Activated T-cell treated with anti-CD3 and anti-CD28 coated beads, Interleukin-2, amount 50 U/mL, for 24 hours (primary cell): ENCODE results near the gene KLF8.
"Not testable (repeated sequence)": the region's sequence is repeated elsewhere in the genome, so short reads cannot be mapped to it uniquely, and the experiment has no call there.

ENCODE experiments used
- DNase-seq: peaks from one replicate; pipeline ENCODE4 v3.0.0-alpha.2; 2020
- H3K27ac Mint-ChIP-seq: 2 replicates; pipeline ENCODE4 v1.8.0; 2020; ENCODE audit warnings: mild to moderate bottlenecking, mixed read lengths
- H3K27me3 Mint-ChIP-seq: 2 replicates; pipeline ENCODE4 v1.8.0; 2020; ENCODE audit warnings: mixed read lengths
- H3K36me3 Mint-ChIP-seq: 2 replicates; pipeline ENCODE4 v1.8.0; 2020; ENCODE audit warnings: low read depth, mixed read lengths
- H3K4me1 Mint-ChIP-seq: 2 replicates; pipeline ENCODE4 v1.8.0; 2020; ENCODE audit warnings: low read depth, mixed read lengths
- H3K4me3 Mint-ChIP-seq: 2 replicates; pipeline ENCODE4 v1.8.0; 2020; ENCODE audit warnings: mild to moderate bottlenecking, moderate library complexity, mixed read lengths
- H3K9me3 Mint-ChIP-seq: 2 replicates; pipeline ENCODE4 v1.8.0; 2020; ENCODE audit warnings: mixed read lengths

KLF8 gene

DNA sequence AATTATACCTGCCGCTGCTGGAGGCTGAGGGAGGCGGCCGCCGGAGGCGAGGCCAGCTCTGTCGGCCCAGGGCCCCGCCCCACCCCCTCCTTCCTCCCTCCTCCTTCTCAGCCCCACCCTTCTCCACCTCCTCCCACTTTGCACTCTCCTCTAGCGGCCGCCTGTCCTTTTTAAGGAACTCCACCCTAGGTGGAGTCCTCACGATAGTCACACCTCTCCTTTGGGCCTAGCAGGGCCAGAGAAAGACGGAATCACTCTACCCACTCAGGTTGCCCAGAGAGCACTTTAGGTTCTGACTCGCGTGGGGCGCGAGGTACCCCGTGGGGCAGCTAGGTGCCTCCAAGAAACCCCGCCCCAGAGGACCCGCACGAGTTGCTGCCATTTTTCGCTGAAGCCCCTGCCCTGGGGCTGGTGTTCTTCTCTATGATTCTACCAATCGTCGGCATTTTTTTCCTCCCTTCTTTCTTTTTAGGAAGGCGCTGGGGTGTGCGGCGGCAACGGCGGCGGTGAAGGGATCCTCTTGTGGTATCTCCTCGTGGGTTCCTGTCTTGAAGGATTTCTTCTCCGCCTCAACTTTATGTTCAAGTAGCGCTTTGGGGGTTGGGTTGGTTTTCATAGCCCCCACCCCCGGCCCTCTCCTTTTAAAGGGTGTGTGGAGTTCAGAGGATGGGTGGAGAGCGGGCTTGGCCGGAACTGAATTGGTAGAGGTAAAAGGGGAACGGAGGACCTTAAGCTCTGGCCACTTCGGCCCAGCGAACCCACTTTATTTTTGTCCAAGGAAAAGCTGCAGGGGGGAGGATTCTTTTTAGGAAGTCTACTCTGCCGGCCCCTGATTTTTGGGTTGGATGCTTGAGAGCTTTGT is at the start of gene KLF8:
TSS of gene KLF8 (plus strand) at position 136 of the 862 bp plus-strand sequence. CDS start 979 bp downstream, outside the sequence.
- Mint-ChIP-seq H3K4me3 (peak within 1 kb of the TSS; percentile 72), H3K27me3 (peaks cover 45% of the 10 kb centered on the region), H3K36me3 (no peaks in the 10 kb centered on the region), H3K27ac (peak within 1 kb of the TSS; percentile 8), H3K4me1 (peaks cover 10% of the 10 kb centered on the region), H3K9me3 (no peaks in the 10 kb centered on the region)
- DNase-seq: peak; percentile 54

DNA sequence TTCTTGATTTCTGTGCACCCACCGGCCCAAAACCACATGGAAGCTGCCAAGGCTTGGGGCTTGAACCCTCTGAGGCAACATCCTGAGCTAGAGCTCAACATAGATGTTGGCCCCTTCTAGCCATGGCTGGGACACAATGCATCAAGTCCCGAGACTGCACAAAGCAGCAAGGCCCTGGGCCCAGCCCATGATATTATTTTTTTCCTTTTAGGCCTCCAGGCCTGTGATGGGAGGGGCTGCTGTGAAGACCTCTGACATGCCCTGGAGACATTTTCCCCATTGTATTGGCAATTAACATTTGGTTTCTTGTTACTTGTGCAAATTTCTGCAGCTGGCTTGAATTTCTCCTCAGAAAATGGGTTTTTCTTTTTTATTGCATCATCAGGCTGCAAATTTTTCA is 25.2 kb upstream of the KLF8 start:
- not testable (repeated sequence) for H3K36me3 Mint-ChIP-seq

DNA sequence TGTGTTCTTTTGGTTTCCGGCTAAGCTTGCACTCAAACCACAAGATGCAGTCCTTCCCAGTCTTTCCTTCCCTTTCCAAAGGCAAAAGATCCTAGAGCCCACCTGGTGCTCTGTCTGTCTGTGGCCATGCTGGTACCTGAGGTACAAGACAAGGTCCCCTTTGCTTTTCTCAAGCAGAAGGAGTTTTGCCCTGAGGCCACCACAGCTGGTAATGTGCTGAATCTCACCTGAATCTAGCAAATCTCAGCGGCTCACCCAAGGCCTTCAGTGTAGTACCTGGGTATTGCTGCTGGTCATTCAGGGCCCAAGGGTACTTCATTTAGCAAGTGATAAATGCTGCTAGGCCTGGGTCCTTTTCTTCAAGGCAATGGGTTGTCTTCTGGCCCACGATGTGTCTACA is 20.5 kb upstream of the KLF8 start:
- H3K4me3 Mint-ChIP-seq: no peak overlapping the region
- H3K27ac Mint-ChIP-seq: no peak overlapping the region
- peaks cover 50% of the 10 kb centered on the region for H3K27me3 Mint-ChIP-seq
- no peaks in the 10 kb centered on the region for H3K9me3 Mint-ChIP-seq
- peaks cover 3% of the 10 kb centered on the region for H3K36me3 Mint-ChIP-seq
- DNase-seq: no peak
- H3K4me1 Mint-ChIP-seq: no peaks in the 10 kb centered on the region

More for the DNA sequence above, 25.2 kb upstream of the KLF8 start:
- H3K9me3 Mint-ChIP-seq, DNase-seq, H3K4me3 Mint-ChIP-seq, H3K27ac Mint-ChIP-seq, H3K4me1 Mint-ChIP-seq: not testable (repeated sequence)
- peaks cover 42% of the 10 kb centered on the region for H3K27me3 Mint-ChIP-seq

DNA sequence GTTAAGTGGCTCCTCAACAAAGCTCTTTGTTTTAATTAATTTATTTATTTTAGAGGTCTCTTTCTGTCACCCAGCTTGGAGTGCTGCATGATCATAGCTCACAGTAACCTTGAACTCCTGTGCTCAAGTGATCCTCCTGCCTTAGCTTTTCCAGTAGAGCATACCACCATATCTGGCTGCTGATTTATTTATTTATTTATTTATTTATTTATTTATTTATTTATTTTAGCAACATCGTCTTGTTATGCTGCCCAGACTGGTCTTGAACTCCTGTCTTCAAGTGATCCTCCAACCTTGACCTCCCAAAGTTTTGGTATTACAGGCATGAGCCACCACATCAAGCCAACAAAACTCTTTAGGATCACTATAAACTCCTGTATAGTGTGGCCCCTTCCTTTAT is 15.8 kb upstream of the KLF8 start:
- DNase-seq: no peak
- Mint-ChIP-seq H3K9me3 (no peaks in the 10 kb centered on the region), H3K4me3 (no peak overlapping the region), H3K36me3 (no peaks in the 10 kb centered on the region), H3K4me1 (no peaks in the 10 kb centered on the region), H3K27ac (no peak overlapping the region), H3K27me3 (peaks cover 41% of the 10 kb centered on the region)

DNA sequence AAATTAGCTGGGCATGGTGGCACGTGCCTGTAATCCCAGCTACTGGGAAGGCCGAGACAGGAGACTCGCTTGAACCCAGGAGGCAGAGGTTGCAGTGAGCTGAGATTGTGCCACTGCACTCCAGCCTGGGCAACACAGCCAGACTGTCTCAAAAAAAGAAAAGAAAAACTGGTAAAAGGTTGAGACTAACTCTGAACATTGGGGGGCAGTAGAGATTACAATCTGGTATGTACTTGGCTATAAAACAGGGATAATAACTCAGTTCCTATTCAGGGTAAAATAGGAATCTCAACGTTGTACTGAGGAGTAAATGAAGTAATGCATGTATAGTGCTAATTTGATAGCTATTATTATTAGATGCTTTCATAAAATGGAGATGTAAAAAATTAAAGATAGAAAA is 12.5 kb upstream of the KLF8 start:
- Mint-ChIP-seq H3K4me1 (no peaks in the 10 kb centered on the region), H3K36me3 (no peaks in the 10 kb centered on the region), H3K4me3 (no peak overlapping the region), H3K27ac (no peak overlapping the region), H3K27me3 (peaks cover 45% of the 10 kb centered on the region), H3K9me3 (peaks cover 4% of the 10 kb centered on the region)
- no peak for DNase-seq

DNA sequence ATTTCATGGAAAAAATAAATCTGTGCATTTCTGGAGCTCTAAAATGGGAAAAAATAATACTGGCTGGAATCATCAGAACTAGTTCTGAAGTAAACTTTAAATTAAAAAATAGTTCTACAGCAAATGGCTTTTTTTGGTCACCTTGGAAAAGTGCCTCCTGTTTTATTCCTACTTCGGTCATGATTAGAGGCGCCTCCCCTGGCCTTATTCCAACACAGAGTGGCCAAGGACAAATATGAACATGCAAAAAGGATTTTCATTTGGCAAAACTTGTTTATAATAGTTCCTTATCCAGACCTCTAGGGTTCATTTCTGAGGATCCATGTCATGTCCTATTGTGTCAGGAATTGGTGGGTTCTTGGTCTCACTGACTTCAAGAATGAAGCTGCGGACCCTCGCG is 11.1 kb upstream of the KLF8 start:
- Mint-ChIP-seq H3K27me3 (peaks cover 41% of the 10 kb centered on the region), H3K4me1 (no peaks in the 10 kb centered on the region), H3K4me3 (no peak overlapping the region), H3K27ac (no peak overlapping the region), H3K36me3 (no peaks in the 10 kb centered on the region), H3K9me3 (peaks cover 4% of the 10 kb centered on the region)
- no peak for DNase-seq

DNA sequence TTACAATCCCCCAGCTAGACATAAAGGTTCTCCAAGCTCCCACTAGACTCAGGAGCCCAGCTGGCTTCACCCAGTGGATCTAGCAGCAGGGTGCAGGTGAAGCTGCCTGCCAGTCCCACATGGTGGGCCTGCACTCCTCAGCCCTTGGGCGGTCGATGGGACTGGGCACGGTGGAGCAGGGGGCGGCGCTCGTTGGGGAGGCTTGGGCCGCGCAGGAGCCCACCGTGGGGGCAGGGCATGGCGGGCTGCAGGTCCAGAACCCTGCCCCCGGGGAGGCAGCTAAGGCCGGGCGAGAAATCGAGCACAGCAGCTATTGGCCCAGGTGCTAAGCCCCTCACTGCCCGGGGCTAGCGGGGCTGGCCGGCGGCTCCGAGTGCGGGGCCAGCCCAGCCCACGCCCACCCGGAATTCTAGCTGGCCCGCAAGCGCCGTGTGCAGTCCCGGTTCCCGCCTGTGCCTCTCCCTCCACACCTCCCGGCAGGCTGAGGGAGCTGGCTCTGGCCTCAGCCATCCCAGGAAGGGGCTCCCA is 9.6 kb upstream of the KLF8 start:
- H3K4me3 Mint-ChIP-seq: no peak overlapping the region
- H3K36me3 Mint-ChIP-seq: no peaks in the 10 kb centered on the region
- no peaks in the 10 kb centered on the region for H3K4me1 Mint-ChIP-seq
- no peak for DNase-seq
- no peak overlapping the region for H3K27ac Mint-ChIP-seq
- H3K27me3 Mint-ChIP-seq: peaks cover 35% of the 10 kb centered on the region
- H3K9me3 Mint-ChIP-seq: peaks cover 4% of the 10 kb centered on the region

DNA sequence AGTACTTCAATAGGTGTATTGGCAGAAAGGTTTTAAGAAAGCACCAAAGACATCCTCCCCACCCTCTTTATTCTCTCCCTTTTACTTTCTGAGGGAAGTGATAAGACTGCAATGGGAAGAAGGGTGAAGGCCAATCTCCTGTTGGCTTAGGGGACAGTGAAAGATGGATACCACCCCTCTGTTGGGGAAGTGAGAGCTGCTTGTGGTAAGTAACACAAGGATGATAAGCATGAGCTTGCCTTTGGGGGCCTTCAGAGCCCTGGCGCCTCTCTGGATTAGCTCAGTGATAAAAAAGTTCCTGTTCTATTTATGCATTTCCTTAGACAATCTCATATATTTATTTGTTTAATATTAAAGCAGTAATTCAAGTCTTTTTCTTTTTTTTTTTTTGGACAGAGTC is 5.2 kb upstream of the KLF8 start:
- DNase-seq: no peak
- Mint-ChIP-seq H3K27me3 (peaks cover 34% of the 10 kb centered on the region), H3K36me3 (no peaks in the 10 kb centered on the region), H3K27ac (no peak overlapping the region), H3K9me3 (peaks cover 1% of the 10 kb centered on the region), H3K4me3 (no peak overlapping the region), H3K4me1 (peaks cover 4% of the 10 kb centered on the region)

DNA sequence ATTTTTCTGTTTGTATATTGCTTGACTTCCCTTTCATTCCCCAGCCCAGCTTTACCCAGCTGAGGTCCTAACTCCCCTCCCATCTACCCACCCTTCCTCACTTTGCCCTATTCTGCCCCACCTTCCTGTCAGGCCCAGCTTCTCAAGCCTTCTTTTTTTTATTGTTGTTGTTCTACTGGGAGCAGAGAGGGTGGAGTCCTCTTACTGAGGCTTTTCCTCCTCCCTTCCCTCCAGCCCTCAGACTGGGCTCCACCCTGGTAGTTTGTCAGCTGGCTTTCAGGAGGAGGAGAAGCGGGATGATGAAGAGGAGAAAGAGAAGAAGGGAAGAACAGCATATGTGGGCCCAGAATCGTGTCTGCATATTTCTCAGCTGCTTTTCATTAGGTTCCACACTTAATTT is 3.2 kb upstream of the KLF8 start:
- Mint-ChIP-seq H3K9me3 (no peaks in the 10 kb centered on the region), H3K36me3 (no peaks in the 10 kb centered on the region), H3K27ac (no peak overlapping the region), H3K4me1 (peaks cover 10% of the 10 kb centered on the region), H3K4me3 (no peak overlapping the region), H3K27me3 (peaks cover 37% of the 10 kb centered on the region)
- DNase-seq: no peak

DNA sequence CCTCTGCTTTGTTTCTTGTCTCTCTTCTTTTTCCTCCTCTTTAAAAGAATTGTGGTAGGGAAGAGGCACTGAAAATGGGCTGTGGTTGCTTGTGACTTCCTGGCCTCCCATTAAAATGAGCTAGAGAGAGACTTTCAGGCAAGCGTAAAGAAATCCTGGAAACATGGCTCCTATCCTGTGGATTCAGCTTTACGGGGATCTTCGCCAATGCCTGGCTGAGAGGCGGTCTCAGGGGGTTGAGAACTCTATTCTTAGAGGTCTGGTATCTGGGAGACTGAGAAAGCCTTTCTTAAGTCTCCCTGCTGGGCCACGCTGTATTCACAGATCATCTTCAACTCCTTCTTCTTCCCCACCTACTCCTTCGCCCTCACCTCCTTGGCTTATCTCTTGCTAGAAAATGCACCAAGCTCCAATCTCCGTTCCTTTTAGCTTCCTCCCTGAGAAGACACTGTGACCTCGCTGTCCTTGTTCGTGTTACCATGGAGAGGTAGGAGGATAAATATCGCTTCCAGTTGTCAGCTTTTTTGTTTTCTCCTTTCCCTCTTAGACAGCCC is 542 bp upstream of the KLF8 start:
- Mint-ChIP-seq H3K9me3 (no peaks in the 10 kb centered on the region), H3K27me3 (peaks cover 45% of the 10 kb centered on the region), H3K36me3 (no peaks in the 10 kb centered on the region), H3K27ac (no peak overlapping the region), H3K4me3 (peak overlapping the region; percentile 30), H3K4me1 (peaks cover 10% of the 10 kb centered on the region)
- DNase-seq: no peak

DNA sequence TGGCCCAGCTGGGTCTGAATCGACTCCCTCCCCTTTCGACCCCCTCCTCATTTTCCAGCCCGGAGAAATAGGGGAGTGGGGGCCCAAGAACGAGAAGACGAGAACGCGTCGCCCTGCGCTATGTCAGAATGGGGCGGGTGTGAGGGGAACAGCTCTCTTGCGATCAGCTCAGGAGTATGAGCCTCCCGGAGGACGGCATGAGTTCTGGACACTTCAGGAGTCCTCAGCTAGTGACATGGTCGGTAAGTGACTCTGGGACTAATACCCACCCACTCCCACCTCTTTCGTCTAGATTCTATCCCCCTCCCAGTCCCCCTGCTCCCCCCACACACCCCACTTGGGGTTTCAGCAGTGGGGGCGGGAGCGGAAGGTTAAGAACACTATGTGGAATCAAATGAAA is 944 bp downstream of the KLF8 start:
- Mint-ChIP-seq H3K4me3 (peak overlapping the region; percentile 72), H3K27me3 (peaks cover 51% of the 10 kb centered on the region), H3K9me3 (no peaks in the 10 kb centered on the region), H3K36me3 (no peaks in the 10 kb centered on the region), H3K4me1 (peaks cover 10% of the 10 kb centered on the region), H3K27ac (no peak overlapping the region)
- DNase-seq: no peak

DNA sequence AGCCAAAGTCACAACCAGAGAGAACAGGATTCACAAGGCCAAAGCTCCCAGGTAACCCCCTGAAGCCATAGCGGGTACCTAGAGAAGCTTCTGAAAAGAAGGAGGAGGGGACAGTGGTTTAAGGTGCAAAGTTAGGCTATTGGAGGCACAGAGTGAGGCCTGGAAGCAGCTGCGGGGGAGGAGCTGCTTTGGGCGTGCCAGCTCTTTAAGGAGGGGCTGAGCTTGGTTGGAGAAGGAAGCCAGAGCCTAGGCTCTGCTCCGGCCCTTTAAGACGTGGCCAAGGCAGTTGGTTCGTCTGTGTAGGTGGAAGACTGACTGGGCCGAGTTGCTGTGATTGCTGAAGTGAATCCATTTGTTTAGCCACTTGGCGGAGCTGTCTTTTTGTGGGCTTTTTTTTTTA is 1.5 kb downstream of the KLF8 start:
- H3K36me3 Mint-ChIP-seq: no peaks in the 10 kb centered on the region
- peaks cover 10% of the 10 kb centered on the region for H3K4me1 Mint-ChIP-seq
- DNase-seq: no peak
- no peaks in the 10 kb centered on the region for H3K9me3 Mint-ChIP-seq
- H3K27me3 Mint-ChIP-seq: peaks cover 54% of the 10 kb centered on the region
- H3K27ac Mint-ChIP-seq: no peak overlapping the region
- peak overlapping the region; percentile 72 for H3K4me3 Mint-ChIP-seq

DNA sequence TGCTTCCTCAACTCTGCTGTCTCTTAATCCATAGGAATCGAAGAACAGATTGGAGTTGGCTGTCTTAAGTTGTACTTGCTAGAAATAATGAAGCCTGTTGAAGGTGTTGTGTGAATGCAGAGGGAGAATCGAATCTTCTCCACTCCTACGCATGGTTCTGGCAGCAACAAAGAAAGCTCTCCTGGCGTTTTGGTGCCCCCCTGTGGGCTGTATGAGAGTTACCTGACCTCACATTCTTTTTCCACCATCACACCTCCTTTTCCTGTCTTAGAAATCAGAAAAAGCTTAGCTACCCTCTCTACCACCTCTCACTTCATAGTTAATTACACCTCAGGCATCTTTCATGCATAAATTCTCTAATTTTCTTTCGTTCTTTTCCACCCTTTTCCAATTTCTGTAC is 16.3 kb downstream of the KLF8 start:
- Mint-ChIP-seq H3K27ac (no peak overlapping the region), H3K36me3 (no peaks in the 10 kb centered on the region), H3K27me3 (peaks cover 7% of the 10 kb centered on the region), H3K4me1 (peaks cover 7% of the 10 kb centered on the region), H3K9me3 (no peaks in the 10 kb centered on the region), H3K4me3 (no peak overlapping the region)
- peak; percentile 70 for DNase-seq

DNA sequence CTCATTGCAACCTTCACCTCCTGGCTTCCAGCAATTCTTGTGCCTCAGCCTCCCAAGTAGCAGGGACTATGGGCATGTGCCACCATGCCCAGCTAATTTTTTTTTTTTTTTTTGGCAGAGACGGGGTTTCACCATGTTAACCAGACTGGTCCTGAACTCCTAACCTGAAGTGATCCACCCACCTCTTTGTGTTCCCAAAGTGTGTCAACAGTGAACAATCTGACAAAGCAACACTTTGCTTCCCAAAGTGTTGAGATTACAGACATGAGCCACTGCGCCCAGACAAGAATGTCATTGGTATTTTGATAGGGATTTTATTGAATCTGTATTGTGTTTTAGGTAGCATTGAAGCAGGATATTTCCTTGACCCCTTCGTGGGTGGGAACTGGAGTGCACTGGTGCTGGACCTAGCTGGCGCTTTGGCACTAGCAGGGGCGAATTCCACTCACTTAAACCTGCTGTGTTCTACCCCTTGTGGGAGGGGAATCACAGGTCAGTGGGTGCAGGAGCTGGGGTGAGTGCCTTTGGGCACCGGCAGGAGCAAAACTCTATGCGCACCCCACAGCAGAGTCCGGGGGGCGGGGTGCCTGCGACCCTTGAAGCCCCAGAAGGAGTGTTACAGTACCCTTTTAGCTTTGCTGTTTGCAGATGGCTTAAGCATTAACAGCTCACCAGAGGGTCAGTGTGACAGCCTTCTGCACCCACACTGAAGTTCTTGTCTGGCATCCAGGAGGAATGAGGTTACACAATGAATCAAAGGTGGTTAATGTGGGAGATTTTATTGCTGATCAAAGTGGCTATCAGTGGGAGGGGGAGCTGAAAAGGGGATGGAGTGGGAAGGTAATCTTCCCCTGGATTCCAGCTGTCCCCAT is 21.9 kb downstream of the KLF8 start:
- H3K9me3 Mint-ChIP-seq: no peaks in the 10 kb centered on the region
- no peaks in the 10 kb centered on the region for H3K36me3 Mint-ChIP-seq
- H3K4me1 Mint-ChIP-seq: no peaks in the 10 kb centered on the region
- peaks cover 14% of the 10 kb centered on the region for H3K27me3 Mint-ChIP-seq
- DNase-seq: no peak
- H3K27ac Mint-ChIP-seq: no peak overlapping the region
- H3K4me3 Mint-ChIP-seq: no peak overlapping the region
